ENCODE data around the gene DACH2. TPM values are rescaled to one million over a fixed set of nuclear protein-coding genes. Genes with fewer than 3 reads are reported as not detected.

The DACH2 gene
- total RNA-seq, result not detected
- polyA plus RNA-seq (2013, experiment 1 of 2), result not detected
- 0.01 TPM for polyA plus RNA-seq (2013, experiment 2 of 2)
- 0 to 0.16 (median 0) reads per million in 172 experiments for total RNA-seq

GRCh38 chrX:86148024-86148511, at the start of gene DACH2:
Gene DACH2 (plus strand): TSS chrX:86148451.
- Mint-ChIP-seq H3K36me3 (ENCODE audit: low read depth) (no peaks in the 10 kb centered on the region), H3K27me3 (peaks cover 29% of the 10 kb centered on the region), H3K9me3 (no peaks in the 10 kb centered on the region), H3K4me3 (peak within 1 kb of the TSS; percentile 76), H3K4me1 (ENCODE audit: low read depth) (peaks cover 15% of the 10 kb centered on the region), H3K27ac (no peak within 1 kb of the TSS)
- no peak within 1 kb of the TSS for H3K27ac ChIP-seq (ENCODE audit: low read depth in 1 of 2, low read length in 2 of 2)
- ATAC-seq (ENCODE audit: poor library complexity), result peak; percentile 74
- TF ChIP-seq CTCF (IDR thresholded peaks at IDR 0.05), result no peak
- ChIA-PET POLR2A (no interaction called here), CTCF (no interaction called here)
- H3K4me1 ChIP-seq (ENCODE audit: insufficient read depth, low read length), result peaks cover 9% of the 10 kb centered on the region
- no peaks in the 10 kb centered on the region for H3K36me3 ChIP-seq (ENCODE audit: insufficient read depth, low read length)
- H3K9me3 ChIP-seq (ENCODE audit: control insufficient read depth in 1 of 2, insufficient read depth in 1 of 2, low read length in 2 of 2), result no peaks in the 10 kb centered on the region
- intact Hi-C loops (cut with DNase I, micrococcal nuclease), result no loop called here
- H3K27me3 ChIP-seq (ENCODE audit: control insufficient read depth in 1 of 2, insufficient read depth in 2 of 2, low read length in 2 of 2), result peaks cover 14 to 27% of the 10 kb centered on the region in 2 experiments
- peak within 1 kb of the TSS; percentile 44 for H3K4me3 ChIP-seq (ENCODE audit: low read length)
- DNase-seq, result peak in 10 of 14 experiments; percentile 6 to 48 (median 40)

GRCh38 chrX:86102341-86102740, 45.9 kb upstream of the DACH2 start:
- TF ChIP-seq CTCF (IDR thresholded peaks at IDR 0.05), result no peak
- no peak overlapping the region for H3K27ac Mint-ChIP-seq
- intact Hi-C loops (cut with DNase I, micrococcal nuclease), result no loop called here
- CTCF ChIA-PET, result no interaction called here
- no peaks in the 10 kb centered on the region for H3K4me1 Mint-ChIP-seq (ENCODE audit: low read depth)
- Histone ChIP-seq H3K9me3 (ENCODE audit: control insufficient read depth in 1 of 2, insufficient read depth in 1 of 2, low read length in 2 of 2) (no peaks in the 10 kb centered on the region), H3K4me1 (ENCODE audit: insufficient read depth, low read length) (no peaks in the 10 kb centered on the region), H3K36me3 (ENCODE audit: insufficient read depth, low read length) (no peaks in the 10 kb centered on the region), H3K4me3 (ENCODE audit: low read length) (no peak overlapping the region), H3K27ac (ENCODE audit: low read depth in 1 of 2, low read length in 2 of 2) (no peak overlapping the region), H3K27me3 (ENCODE audit: control insufficient read depth in 1 of 2, insufficient read depth in 2 of 2, low read length in 2 of 2) (no peaks in the 10 kb centered on the region)
- POLR2A ChIA-PET, result no interaction called here
- DNase-seq (no peak), ATAC-seq (ENCODE audit: poor library complexity) (no peak)
- H3K36me3 Mint-ChIP-seq (ENCODE audit: low read depth), result no peaks in the 10 kb centered on the region
- no peaks in the 10 kb centered on the region for H3K27me3 Mint-ChIP-seq
- no peak overlapping the region for H3K4me3 Mint-ChIP-seq
- no peaks in the 10 kb centered on the region for H3K9me3 Mint-ChIP-seq

GRCh38 chrX:86103061-86103460, 45.2 kb upstream of the DACH2 start:
- H3K9me3 Mint-ChIP-seq, result no peaks in the 10 kb centered on the region
- Histone ChIP-seq H3K27ac (ENCODE audit: low read depth in 1 of 2, low read length in 2 of 2) (no peak overlapping the region), H3K9me3 (ENCODE audit: control insufficient read depth in 1 of 2, insufficient read depth in 1 of 2, low read length in 2 of 2) (no peaks in the 10 kb centered on the region), H3K36me3 (ENCODE audit: insufficient read depth, low read length) (no peaks in the 10 kb centered on the region), H3K27me3 (ENCODE audit: control insufficient read depth in 1 of 2, insufficient read depth in 2 of 2, low read length in 2 of 2) (no peaks in the 10 kb centered on the region), H3K4me3 (ENCODE audit: low read length) (no peak overlapping the region), H3K4me1 (ENCODE audit: insufficient read depth, low read length) (no peaks in the 10 kb centered on the region)
- ChIA-PET CTCF (no interaction called here), POLR2A (no interaction called here)
- intact Hi-C loops (cut with DNase I, micrococcal nuclease), result no loop called here
- no peak for DNase-seq
- H3K27ac Mint-ChIP-seq, result no peak overlapping the region
- no peak for ATAC-seq (ENCODE audit: poor library complexity)
- H3K36me3 Mint-ChIP-seq (ENCODE audit: low read depth), result no peaks in the 10 kb centered on the region
- H3K4me3 Mint-ChIP-seq, result no peak overlapping the region
- no peaks in the 10 kb centered on the region for H3K27me3 Mint-ChIP-seq
- TF ChIP-seq CTCF (IDR thresholded peaks at IDR 0.05), result no peak
- H3K4me1 Mint-ChIP-seq (ENCODE audit: low read depth), result no peaks in the 10 kb centered on the region
